ENCODE results near the gene HDAC2.

GRCh38 chr6:113888956-113889630 is 81.9 kb downstream of the HDAC2 start:
- TF ChIP-seq CTCF (IDR thresholded peaks at IDR 0.05; ENCODE audit: borderline replicate concordance, extremely low read depth, low read length, poor library complexity, severe bottlenecking) (no peak), EZH2 (IDR thresholded peaks at IDR 0.05; ENCODE audit: borderline replicate concordance, low read depth, low read length, severe bottlenecking) (no peak)

All from DND-41 (cell line).